GM12801 (cell line): ENCODE results near the gene CTAGE8.
"Not testable (repeated sequence)": the region's sequence is repeated elsewhere in the genome, so short reads cannot be mapped to it uniquely, and the experiment has no call there.

Source experiments
- TF ChIP-seq, protein P1 (sequence below): IDR thresholded peaks from one replicate; pipeline ENCODE4 v1.5.1; 2011; ENCODE audit warnings: control low read depth; ENCODE audit not compliant: insufficient read length; ENCODE audit errors: extremely low read depth

The CTAGE8 gene, protein sequence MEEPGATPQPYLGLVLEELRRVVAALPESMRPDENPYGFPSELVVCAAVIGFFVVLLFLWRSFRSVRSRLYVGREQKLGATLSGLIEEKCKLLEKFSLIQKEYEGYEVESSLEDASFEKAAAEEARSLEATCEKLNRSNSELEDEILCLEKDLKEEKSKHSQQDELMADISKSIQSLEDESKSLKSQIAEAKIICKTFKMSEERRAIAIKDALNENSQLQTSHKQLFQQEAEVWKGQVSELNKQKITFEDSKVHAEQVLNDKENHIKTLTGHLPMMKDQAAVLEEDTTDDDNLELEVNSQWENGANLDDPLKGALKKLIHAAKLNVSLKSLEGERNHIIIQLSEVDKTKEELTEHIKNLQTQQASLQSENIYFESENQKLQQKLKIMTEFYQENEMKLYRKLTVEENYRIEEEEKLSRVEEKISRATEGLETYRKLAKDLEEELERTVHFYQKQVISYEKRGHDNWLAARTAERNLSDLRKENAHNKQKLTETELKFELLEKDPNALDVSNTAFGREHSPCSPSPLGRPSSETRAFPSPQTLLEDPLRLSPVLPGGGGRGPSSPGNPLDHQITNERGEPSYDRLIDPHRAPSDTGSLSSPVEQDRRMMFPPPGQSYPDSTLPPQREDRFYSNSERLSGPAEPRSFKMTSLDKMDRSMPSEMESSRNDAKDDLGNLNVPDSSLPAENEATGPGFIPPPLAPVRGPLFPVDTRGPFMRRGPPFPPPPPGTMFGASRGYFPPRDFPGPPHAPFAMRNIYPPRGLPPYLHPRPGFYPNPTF

DNA sequence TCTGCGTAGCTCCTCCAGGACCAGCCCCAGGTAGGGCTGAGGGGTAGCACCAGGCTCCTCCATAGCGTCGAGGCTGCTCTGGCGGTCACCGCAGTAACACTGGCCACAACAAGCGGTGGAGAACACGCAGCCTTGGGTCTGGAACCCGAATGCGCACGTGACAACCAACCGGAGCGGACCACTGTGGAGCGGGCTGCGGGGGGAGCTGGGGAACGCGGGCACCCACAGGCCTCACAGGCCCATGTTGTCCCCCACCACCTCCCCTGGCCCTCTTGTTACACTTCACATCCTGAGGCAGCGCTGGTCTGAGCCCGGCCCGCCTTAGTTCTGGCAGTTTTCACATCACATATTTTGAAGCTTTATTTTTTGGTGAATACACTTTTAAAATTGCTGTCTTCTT, at the start of gene CTAGE8:
TSS of gene CTAGE8 (minus strand) at position 101 of the 400 bp plus-strand sequence. CDS start at position 63, 38 bp downstream.
- TF ChIP-seq, protein P1, sequence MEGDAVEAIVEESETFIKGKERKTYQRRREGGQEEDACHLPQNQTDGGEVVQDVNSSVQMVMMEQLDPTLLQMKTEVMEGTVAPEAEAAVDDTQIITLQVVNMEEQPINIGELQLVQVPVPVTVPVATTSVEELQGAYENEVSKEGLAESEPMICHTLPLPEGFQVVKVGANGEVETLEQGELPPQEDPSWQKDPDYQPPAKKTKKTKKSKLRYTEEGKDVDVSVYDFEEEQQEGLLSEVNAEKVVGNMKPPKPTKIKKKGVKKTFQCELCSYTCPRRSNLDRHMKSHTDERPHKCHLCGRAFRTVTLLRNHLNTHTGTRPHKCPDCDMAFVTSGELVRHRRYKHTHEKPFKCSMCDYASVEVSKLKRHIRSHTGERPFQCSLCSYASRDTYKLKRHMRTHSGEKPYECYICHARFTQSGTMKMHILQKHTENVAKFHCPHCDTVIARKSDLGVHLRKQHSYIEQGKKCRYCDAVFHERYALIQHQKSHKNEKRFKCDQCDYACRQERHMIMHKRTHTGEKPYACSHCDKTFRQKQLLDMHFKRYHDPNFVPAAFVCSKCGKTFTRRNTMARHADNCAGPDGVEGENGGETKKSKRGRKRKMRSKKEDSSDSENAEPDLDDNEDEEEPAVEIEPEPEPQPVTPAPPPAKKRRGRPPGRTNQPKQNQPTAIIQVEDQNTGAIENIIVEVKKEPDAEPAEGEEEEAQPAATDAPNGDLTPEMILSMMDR: not testable (repeated sequence)

DNA sequence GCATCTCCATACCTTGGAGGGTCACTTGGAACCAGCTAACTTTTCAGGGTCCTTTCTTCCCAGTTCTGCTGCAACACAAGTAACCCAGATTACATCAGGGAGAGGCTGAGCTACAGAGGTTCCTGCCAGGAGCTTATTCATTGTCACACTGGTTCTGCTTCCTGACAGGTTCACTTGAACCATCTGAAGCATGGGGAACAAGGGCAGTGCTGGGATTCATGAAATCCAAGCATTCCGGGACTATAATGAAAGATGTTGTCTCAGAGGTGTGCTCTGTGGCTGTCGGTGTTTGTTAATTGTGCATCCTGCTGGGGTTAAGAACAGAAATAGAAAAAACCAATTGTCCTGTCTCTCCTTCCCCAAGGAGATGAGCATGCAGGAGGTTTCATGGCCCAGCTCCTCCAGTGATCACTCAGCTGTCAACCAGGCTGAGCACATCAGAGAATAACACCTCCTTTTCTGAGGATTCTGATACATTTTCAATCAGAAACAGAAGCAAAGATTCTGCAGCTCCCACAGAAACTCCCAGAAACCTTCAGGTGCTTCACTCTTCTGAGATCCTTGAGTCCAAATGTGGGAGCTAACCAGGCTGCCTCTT, 42.9 kb upstream of the CTAGE8 start, which contains the start of gene OR2A1:
TSS of gene OR2A1 (plus strand) at position 548 of the 598 bp plus-strand sequence. CDS start 5,706 bp downstream, outside the sequence.
- TF ChIP-seq, protein P1: not testable (repeated sequence)

DNA sequence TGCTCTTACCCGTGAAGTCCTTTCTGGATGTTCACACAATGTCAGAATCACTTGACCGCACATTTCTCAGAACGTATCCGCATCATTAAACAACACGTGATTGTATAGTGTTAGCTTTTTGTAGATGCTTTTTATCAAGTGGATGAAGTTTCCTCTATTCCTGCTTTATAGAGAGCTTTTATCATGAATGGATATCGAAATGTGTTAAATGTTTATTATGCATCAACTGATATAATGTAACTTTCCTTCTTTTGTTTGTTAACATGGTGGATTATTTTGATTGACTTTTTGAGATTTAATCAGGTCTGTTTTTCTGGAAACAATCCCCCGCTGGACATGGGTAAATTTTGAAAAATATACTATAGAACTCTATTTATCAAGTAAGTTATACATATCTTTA, 4.4 kb downstream of the CTAGE8 start, which contains the start of gene OR2A7:
TSS of gene OR2A7 (minus strand) at position 101 of the 400 bp plus-strand sequence. CDS start 5,164 bp downstream, outside the sequence.
- TF ChIP-seq, protein P1: not testable (repeated sequence)

DNA sequence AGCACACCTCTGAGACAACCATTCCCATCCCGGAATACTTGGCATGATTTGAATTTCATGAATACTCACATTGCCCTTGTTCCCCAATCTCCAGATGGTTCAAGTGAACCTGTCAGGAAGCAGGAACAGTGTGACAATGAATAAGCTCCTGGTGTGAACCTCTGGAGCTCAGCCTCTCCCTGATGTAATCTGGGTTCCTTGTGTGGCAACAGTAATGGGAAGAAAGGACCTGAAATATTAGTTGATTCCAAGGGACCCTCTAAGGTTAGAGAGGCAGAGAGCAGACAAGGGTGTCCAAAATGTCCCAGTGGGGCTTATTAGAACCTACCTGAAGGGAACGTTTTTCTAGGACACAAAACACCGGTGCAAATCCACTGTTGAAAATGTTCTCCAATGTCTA, 13.0 kb downstream of the CTAGE8 start:
- TF ChIP-seq, protein P1: no peak

DNA sequence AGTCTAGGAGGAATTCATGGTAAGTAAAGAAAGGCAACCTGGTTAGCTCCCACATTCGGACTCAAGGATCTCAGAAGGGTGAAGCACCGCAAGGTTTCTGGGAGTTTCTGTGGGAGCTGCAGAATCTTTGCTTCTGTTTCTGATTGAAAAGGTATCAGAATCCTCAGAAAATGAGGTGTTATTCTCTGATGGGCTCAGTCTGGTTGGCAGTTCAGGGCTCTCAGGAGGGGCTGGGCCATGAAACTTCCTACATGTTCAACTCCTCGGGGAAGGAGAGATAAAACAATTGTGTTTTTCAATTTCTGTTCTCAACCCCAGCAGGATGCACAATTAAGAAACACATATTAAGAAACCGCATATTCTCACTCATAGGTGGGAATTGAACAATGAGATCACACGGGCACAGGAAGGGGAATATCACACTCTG, 13.6 kb downstream of the CTAGE8 start:
- TF ChIP-seq, protein P1: no peak

DNA sequence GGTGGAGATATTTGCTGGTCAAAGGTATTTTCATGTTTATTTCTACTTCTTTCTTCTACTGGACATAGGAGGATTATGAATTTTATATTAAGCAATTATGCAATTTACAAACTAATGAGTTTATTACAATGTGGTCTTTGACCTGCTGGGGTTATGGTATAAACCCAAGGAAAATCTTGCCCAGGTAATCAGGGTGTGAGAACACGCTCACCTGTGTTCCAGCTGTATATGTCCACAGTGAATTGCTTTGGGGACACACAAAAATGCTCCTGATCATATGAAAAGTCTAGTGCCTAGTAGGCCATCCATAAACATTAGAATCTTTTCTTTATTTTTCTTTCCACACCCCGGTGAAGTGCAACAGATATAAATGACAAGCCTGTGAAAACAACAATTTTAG, 29.7 kb downstream of the CTAGE8 start, which contains the start of gene OR2A42:
TSS of gene OR2A42 (minus strand) at position 241 of the 400 bp plus-strand sequence. CDS start 6,762 bp downstream, outside the sequence.
- TF ChIP-seq, protein P1: not testable (repeated sequence)
